Astrocyte of the cerebellum (primary cell): ENCODE results near the gene BPIFA2.
"Not testable (repeated sequence)": the region's sequence is repeated elsewhere in the genome, so short reads cannot be mapped to it uniquely, and the experiment has no call there.

Experiments
- DNase-seq: peaks from one replicate; pipeline ENCODE4 v3.0.0-alpha.2; 2011; ENCODE audit warnings: low read depth
- H3K4me3 ChIP-seq: 2 replicates; pipeline ENCODE4 v1.5.1; 2011; ENCODE audit warnings: mild to moderate bottlenecking, low read depth, low read length, moderate library complexity
- in situ Hi-C: cut with HindIII; loops from 2 replicates; pipeline ENCODE4 v1.10.0; 2017; ENCODE audit warnings: low sequenced_read_pairs
- TF ChIP-seq, protein P1 (sequence below): IDR thresholded peaks from 2 replicates; pipeline ENCODE4 v1.5.1; 2012; ENCODE audit warnings: low read length, low read depth, moderate library complexity, mild to moderate bottlenecking; ENCODE audit errors: missing control alignments

BPIFA2 gene, protein sequence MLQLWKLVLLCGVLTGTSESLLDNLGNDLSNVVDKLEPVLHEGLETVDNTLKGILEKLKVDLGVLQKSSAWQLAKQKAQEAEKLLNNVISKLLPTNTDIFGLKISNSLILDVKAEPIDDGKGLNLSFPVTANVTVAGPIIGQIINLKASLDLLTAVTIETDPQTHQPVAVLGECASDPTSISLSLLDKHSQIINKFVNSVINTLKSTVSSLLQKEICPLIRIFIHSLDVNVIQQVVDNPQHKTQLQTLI

DNA sequence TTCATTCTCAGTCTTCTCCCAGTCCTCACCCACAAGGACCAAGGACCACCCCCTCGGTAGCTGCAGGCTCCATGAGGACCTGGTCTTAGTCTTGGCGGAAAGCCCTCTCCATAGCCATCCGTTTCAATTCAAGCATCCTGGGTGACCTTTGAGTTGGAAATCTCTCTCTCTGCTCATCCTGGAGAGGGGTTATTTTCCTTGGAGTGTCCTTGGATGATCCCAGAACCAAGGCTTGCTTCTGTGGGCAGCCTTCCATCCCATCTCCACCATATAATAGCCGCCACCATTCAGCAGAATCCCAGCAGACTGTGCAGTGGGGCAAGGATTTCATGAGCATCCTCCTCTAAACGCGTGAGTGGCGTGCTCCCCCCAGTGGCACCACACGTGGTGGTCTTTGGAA is at the start of gene BPIFA2:
Gene BPIFA2 (plus strand): TSS at position 301 of the 400 bp plus-strand sequence. CDS start 987 bp downstream, outside the sequence.
- DNase-seq = no peak
- in situ Hi-C loops = no loop called here
- H3K4me3 ChIP-seq = no peak within 1 kb of the TSS
- TF ChIP-seq, protein P1, sequence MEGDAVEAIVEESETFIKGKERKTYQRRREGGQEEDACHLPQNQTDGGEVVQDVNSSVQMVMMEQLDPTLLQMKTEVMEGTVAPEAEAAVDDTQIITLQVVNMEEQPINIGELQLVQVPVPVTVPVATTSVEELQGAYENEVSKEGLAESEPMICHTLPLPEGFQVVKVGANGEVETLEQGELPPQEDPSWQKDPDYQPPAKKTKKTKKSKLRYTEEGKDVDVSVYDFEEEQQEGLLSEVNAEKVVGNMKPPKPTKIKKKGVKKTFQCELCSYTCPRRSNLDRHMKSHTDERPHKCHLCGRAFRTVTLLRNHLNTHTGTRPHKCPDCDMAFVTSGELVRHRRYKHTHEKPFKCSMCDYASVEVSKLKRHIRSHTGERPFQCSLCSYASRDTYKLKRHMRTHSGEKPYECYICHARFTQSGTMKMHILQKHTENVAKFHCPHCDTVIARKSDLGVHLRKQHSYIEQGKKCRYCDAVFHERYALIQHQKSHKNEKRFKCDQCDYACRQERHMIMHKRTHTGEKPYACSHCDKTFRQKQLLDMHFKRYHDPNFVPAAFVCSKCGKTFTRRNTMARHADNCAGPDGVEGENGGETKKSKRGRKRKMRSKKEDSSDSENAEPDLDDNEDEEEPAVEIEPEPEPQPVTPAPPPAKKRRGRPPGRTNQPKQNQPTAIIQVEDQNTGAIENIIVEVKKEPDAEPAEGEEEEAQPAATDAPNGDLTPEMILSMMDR = no peak

DNA sequence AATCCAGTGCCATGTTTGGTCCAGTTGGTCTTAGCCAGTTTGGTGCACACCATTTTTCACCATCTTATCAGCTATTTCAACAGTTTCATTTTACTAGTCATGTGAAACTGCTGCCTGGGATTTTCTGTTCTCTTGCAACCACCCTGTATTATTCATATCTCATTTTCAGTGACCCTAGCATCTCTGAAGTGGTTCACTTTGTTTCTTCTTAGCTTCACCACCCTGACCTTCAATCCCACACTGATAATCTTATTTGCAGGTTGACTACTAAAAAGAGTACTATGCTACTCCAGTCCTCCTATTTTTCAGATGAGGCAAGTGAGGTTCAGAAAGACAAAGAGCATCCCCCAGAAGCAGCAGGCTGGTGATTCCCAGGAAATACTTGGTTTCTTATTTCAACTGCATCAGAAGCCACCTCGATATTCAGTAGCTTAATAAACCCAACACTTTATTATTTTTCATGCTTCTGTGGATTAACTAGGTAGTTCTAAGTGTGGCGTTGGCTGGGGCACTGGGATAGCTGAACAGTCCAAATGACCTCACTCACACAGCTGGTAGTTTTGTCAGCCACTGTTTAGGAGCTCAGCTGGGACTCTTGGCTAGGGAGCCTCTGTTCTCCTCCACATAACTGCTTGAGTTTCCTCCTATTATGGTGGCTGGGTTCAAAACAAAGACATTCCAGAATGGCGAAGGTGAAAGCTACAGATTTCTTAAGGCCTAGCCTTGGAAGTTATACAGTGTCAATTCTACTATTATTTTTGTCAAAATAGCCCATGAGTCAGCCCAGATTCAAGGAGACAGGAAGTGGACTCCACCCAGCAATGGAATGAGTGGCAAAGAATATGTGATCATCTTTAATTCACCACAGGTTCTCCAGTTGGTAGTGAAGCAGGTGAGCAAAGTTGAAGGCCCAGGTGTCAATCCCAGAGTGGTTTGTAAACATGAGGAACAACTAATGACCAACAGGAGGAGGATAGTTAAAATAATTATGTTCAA is 47.9 kb upstream of the BPIFA2 start:
- in situ Hi-C loops = no loop called here
- TF ChIP-seq, protein P1 = no peak
- no peak overlapping the region for H3K4me3 ChIP-seq
- no peak for DNase-seq

DNA sequence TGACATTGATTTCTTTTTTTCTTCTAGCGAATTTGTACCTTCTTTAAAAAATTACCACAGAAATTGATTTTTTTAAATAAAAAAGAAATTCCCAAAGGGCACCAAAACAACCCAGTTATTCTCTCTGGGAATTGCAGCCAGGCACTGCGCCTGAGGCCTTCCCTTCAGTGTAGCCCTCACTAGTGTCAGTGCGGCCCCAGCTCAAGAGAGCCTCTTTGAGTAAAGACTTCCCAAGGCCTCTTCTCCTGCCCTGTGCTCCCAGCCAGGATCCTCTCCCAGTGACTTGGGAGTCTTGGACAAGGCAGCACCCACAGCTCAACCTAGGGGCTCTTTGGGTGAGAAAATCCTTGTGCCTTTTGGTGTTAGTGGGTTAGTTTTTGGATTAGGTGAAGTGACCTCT is 47.0 kb upstream of the BPIFA2 start:
- in situ Hi-C loops = no loop called here
- no peak overlapping the region for H3K4me3 ChIP-seq
- no peak for DNase-seq
- TF ChIP-seq, protein P1 = no peak

DNA sequence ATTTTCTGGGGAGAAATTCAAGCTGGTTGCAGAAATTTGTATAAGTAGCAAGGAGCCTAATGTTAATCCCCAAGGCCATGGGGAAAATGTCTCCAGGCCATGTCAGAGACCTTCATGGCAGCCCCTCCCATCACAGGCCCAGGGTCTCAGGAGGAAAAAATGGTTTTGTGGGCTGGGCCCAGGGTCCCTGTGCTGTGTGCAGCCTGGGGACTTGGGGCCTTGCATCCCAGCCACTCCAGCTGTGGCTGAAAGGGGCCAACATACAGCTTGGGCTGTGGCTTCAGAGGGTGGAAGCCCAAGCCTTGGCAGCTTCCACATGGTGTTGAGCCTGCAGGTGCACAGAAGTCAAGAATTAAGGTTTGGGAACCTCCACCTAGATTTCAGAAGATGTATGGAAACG is 45.7 kb upstream of the BPIFA2 start:
- DNase-seq, in situ Hi-C loops: not testable (repeated sequence)

DNA sequence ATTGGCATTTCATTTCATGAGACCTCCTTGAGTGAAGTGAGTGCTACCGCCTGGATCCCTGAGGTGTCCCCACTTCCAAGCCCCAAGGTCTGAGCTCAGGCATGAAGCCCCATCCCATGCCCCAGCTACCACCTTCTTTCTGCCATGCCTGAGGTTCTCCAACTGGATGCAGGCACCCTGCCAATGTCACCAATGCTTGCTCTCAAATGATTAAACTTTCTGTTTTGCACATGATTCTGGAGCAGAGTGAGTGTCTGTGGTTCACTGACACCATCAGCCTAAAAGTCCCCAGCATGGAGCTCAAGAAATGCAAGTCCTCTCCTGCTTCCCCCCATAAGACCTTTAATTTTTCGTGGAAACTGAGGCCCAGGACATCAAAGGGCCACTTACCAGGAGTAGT is 43.7 kb upstream of the BPIFA2 start:
- H3K4me3 ChIP-seq = no peak overlapping the region
- TF ChIP-seq, protein P1 = no peak
- in situ Hi-C loops = no loop called here
- no peak for DNase-seq

More for the DNA sequence above, 45.7 kb upstream of the BPIFA2 start:
- H3K4me3 ChIP-seq = not testable (repeated sequence)

DNA sequence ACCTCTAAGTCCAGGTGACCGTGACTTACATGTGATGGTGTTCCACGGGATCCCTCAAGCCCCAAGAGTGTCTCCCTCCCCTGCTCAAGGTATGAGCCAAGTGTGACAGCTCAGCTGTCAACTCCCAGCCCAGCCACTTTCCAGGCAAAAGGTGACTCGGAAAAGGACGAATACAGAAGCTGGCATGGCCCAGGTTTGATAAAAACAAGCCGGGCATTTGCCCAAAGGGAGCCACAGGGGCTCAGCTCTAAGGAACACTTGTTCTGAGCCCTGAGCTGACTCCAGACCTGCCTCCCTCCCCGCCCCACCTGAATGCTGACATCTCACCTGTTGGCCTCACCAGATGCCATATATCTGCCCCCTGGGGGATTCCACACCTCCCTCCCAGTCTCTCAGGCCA is 43.0 kb upstream of the BPIFA2 start:
- DNase-seq = no peak
- TF ChIP-seq, protein P1 = no peak
- H3K4me3 ChIP-seq = no peak overlapping the region
- in situ Hi-C loops = no loop called here

DNA sequence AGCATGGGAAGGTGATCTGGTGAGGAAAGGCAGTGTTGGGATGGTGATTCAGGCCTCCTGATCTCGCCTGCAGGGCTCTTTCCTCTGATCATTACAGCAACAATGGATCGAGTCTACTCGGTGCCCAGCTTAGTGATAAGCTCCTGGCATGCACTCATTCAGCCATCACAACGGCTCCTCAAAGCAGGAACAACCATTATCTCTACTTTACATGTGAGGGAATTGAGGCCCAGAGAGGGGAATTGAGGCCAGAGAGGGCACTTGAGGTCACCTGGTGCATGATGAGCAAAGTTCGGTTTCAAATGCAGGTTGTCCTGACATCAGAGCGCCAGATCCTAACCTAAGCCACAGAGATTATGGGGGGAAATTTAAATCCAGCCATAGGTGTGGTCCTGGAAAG is 42.0 kb upstream of the BPIFA2 start:
- TF ChIP-seq, protein P1 = no peak
- DNase-seq = no peak
- H3K4me3 ChIP-seq = no peak overlapping the region
- in situ Hi-C loops = no loop called here
